Brain pericyte (primary cell): ENCODE measurements around the gene PIN4.
"Not testable (repeated sequence)": the region's sequence is repeated elsewhere in the genome, so short reads cannot be mapped to it uniquely, and the experiment has no call there.

Experiments used
- DNase-seq: peaks from one replicate; pipeline ENCODE4 v3.0.0-alpha.2; 2012; ENCODE audit warnings: low read depth, low spot score

Gene PIN4

GRCh38 chrX:72201836-72202536 is 20.4 kb downstream of the PIN4 start:
- DNase-seq, result no peak

- no peak for DNase-seq
Measured at GRCh38 chrX:72202792-72203401, 21.3 kb downstream of the PIN4 start.

GRCh38 chrX:72203421-72203820 is 21.9 kb downstream of the PIN4 start:
- no peak for DNase-seq

GRCh38 chrX:72205706-72206105 is 24.1 kb downstream of the PIN4 start:
- DNase-seq, result no peak

- no peak for DNase-seq
Measured at GRCh38 chrX:72207366-72207765, 25.8 kb downstream of the PIN4 start.

GRCh38 chrX:72208126-72208800 is 26.7 kb downstream of the PIN4 start:
- DNase-seq, result no peak

GRCh38 chrX:72216973-72217372 is 35.4 kb downstream of the PIN4 start:
- DNase-seq, result no peak

- DNase-seq, result not testable (repeated sequence)
Measured at GRCh38 chrX:72220375-72220774, 38.8 kb downstream of the PIN4 start.

GRCh38 chrX:72230290-72230689 is 48.7 kb downstream of the PIN4 start:
- DNase-seq, result no peak

GRCh38 chrX:72236841-72237240 is 55.3 kb downstream of the PIN4 start:
- no peak for DNase-seq

GRCh38 chrX:72238183-72238582 is 56.6 kb downstream of the PIN4 start:
- no peak for DNase-seq

- DNase-seq, result peak; percentile 72
Measured at GRCh38 chrX:72238721-72239475, 57.3 kb downstream of the PIN4 start, which contains the start of gene ERCC6L. Gene ERCC6L (minus strand): TSS chrX:72239027. CDS start chrX:72238911, 116 bp downstream.

GRCh38 chrX:72240976-72241375 is 59.4 kb downstream of the PIN4 start:
- no peak for DNase-seq

GRCh38 chrX:72243472-72243871 is 61.9 kb downstream of the PIN4 start:
- no peak for DNase-seq

- no peak for DNase-seq
Measured at GRCh38 chrX:72245461-72246089, 64.0 kb downstream of the PIN4 start.

GRCh38 chrX:72247206-72247942 is 65.8 kb downstream of the PIN4 start:
- DNase-seq, result no peak
